Nucleus accumbens (tissue), 56 donors: Measurements from ENCODE around the gene TMEM63B.

Experiments
- DNase-seq, 56 donors: peaks; one replicate each; lab custom pipeline; 2025; lab: John Stamatoyannopoulos, UW

Gene TMEM63B

GRCh38 chr6:44115866-44116265, 11.5 kb upstream of the TMEM63B start:
- no peak for DNase-seq

GRCh38 chr6:44116641-44117382, 10.5 kb upstream of the TMEM63B start:
- no peak for DNase-seq

GRCh38 chr6:44117397-44118128, 9.8 kb upstream of the TMEM63B start:
- DNase-seq = no peak

DNA sequence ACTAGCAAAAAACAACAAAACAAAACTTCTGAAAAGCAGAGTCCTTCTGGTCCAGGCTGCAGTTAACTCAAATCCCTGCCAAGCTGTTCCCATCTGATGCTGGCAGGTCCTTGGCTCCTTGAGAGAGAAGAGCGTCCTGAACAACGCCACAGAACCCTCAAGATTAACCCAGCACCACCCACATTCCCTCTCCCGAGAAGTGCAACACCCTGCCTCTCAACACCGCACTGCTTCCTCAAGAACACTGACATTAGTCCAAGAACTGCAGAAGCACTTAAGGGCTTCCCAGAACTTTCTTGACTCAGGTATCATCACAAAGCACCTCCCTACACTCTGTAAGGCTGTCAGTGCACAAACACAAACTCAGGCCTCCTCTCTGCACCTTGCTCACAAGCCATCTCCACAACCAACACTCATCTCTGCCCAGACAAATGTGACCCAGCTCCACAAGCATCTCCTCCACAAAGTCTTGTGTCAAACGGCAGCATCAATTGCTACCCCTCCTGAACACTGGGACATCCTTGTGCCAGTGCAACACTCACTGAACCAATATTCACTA, 7.6 kb upstream of the TMEM63B start:
- peak in 3 of 56 donors; percentile 3 to 22 (median 22) for DNase-seq

DNA sequence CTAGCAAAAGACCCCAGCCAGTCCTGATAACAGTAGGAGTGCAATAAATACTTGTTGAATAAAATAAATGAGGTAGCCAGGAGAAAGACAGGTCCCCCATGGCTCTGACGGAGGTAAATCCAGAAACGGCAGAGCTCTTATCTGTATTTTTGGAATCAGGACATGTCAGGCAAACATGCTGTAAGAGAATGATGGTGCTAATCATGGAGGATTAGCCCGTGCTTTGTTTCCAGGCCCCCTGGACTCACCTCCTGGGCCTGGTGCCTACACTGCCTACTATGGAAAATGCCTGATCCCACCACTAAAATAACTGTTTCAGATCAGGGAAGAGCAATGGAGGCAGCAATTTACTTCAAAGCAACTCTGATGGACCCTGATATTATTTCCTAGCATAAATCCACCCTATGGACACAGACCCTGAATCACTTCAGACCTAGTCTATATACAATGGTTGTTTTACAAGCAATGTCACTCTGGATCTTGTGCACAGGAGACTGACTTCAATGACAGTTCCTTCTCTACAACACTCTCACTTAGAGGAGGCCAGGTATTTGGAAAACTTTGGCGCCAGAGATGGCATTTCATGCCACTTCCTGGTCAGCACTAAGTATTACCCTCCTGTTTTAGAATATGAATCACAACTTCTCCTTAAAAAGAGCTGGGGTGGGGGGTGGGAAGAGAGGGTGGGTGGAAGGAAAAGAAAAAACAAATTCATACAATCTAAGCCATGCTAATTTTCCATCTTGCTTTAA, 6.5 kb upstream of the TMEM63B start:
- DNase-seq = no peak

DNA sequence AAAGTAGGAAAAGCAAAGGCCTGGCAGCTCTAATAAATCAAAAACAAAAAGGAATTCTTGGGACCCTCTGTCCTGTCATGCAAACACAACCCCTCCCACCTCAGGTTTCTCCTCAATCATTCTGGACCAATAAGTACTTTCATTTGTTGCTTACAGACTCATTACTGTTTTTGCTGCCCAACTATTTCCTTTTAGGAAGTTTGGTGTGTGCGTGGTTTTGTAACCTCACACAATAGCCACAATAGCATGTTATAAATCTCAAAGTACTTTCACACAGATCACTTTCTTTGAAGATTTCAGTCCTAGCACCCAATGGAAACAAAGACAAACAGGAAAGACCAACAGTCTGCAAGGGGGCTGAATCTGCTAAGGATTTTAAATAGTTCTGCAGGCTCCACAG, 4.6 kb upstream of the TMEM63B start:
- DNase-seq = no peak

- no peak for DNase-seq
Observed at GRCh38 chr6:44123544-44123943, 3.8 kb upstream of the TMEM63B start.

- DNase-seq = peak in 13 of 56 donors; percentile 28 to 71 (median 41)
Observed at GRCh38 chr6:44126320-44127149, 819 bp upstream of the TMEM63B start.

DNA sequence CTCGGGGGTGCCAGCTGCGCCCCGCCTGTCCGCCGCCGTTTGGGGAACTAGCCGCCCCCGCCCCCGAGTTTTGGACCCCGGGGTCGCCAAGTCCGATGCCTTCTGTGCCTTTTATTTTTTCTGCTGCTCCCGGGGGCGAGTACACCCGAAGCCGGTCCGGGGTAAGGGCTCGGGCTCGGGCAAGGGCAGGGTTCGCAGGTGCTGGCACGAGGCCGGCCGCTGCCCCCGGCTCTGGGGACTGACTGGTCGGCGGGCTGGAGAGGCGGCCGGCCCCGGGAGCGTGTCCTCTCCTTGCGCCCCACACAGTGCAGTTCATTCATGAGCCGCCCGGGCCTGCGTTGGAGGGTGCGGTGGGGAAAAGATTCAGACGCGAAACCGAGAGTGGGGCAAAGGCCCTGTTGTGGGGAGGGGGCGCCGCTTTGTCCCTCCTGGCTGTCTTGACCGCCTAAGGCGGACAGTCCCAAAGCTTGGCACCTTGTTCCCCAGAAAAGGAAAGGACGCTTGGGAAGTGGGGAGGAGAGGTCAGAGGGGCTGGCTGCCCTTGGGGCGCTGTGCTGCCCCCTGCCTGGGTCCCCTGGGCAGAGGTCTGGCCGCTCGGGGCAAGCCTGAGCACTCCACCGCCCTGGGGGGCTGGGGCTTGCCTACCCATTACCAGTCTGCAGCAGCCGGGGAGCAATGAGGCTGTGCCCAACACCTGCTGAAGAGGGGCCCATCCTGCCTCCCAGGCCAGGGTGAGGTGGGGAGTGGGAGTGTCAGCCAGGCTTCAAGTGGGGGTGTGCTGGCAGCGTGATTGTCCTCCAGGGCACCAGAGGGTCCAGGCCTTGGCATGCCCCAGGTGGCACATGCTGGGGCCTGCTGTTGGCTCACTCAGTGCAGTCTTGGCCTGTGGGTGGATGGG, 915 bp downstream of the TMEM63B start:
- peak in 25 of 56 donors; percentile 4 to 51 (median 25) for DNase-seq

- no peak for DNase-seq
Observed at GRCh38 chr6:44129841-44130322, 2.5 kb downstream of the TMEM63B start.

- DNase-seq = no peak
Observed at GRCh38 chr6:44131892-44132291, 4.5 kb downstream of the TMEM63B start.

DNA sequence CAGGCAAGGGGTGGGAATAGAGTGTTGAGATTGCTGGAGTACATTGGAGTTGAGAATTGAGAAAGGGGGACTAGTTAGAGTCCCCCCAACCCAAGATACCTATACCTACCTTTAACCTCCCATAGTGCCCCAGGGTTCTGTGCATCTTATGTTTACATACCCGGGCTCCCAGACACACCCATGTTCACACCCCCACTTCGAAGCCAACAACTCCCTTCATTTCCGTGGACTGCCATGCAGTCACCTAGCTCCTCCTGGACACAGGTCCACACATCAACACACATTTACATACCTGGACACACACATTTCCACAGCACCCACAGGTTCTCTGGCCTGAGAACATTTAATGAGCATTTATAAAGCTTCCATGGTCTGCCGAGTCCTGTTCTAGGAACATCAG, 5.1 kb downstream of the TMEM63B start:
- no peak for DNase-seq

GRCh38 chr6:44133003-44133931, 5.9 kb downstream of the TMEM63B start:
- DNase-seq = peak in 49 of 56 donors; percentile 4 to 85 (median 47)

GRCh38 chr6:44133981-44134711, 6.8 kb downstream of the TMEM63B start:
- DNase-seq = no peak

DNA sequence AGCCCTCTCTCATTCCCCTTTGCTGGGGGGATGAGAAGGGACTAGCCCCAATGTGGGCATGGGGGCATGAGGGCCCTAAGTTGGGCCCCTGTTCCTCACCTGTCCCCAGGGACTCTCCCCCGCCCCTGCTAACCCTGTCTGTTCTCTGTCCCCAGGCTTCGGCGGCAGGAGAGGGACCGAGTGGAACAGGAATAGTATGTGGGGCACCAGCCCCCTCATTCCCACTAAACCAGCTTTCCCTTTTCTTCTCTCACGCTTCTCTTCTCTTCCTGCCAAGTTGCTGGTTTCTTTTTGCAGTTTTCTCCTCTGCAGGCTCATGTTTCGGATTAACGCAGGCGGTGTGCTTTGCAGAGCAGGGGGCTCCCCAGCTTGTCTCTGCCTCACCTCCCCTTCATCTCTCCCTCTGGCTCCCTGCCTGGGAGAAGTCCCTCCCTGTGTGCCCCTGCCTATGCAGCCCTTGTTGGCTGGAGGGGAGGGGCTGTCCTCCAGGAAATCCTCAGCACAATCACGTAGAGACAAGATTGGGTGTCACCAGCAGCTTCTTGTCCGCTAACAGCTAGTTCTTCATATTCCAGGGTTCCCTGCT, 7.9 kb downstream of the TMEM63B start:
- no peak for DNase-seq

DNA sequence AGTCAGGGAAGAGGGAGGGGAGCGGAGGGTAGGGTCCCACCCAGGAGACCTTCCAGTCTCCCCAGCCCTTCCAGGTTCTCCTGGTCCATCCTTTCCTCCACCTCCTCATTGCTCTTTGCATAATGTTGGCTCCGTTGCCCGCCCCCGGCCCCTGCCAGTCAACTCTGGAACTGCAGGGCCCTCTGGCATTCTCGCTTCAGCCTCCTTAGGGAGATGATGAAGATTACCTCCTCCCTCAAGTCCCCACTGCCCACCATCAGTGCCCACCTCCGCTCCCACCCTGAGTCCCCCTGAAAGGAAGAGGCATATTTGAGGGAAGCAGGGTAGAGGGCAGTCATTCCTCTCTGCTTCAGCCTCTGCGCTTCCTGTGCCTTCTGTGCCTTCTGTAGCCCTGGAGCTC, 8.5 kb downstream of the TMEM63B start:
- no peak for DNase-seq
